Measurements from ENCODE around the gene TBC1D22A. TPM values are rescaled to one million over a fixed set of nuclear protein-coding genes. Genes with fewer than 3 reads are reported as not detected.

The TBC1D22A gene
- total RNA-seq, 4 donors from 2014 or later = 18.8 to 25.2 (median 23.1) TPM

GRCh38 chr22:46959369-46959768 lies 196.9 kb downstream of the TBC1D22A start:
- no peaks in the 10 kb centered on the region for H3K4me1 ChIP-seq
- DNase-seq = no peak
- no peaks in the 10 kb centered on the region for H3K36me3 ChIP-seq
- H3K27ac ChIP-seq = no peak overlapping the region
- H3K9me3 ChIP-seq = no peaks in the 10 kb centered on the region
- intact Hi-C loops (cut with DNase I; ENCODE audit: low total_unique reads) = no loop called here
- TF ChIP-seq POLR2A (IDR thresholded peaks at IDR 0.05) = no peak
- no peak for TF ChIP-seq CTCF (IDR thresholded peaks at IDR 0.05 in 4 of 5, conservative IDR thresholded peaks at IDR 0.05 in 1 of 5)
- H3K4me3 ChIP-seq = no peak overlapping the region
- in situ Hi-C loops (cut with MboI; ENCODE audit: low sequenced_read_pairs in 4 of 4) = no loop called here
- no peaks in the 10 kb centered on the region for H3K27me3 ChIP-seq
- ATAC-seq = no peak

- intact Hi-C loops (cut with DNase I; ENCODE audit: low total_unique reads) (no loop called here), in situ Hi-C loops (cut with MboI; ENCODE audit: low sequenced_read_pairs in 4 of 4) (no loop called here)
- Histone ChIP-seq H3K27me3 (no peaks in the 10 kb centered on the region), H3K9me3 (no peaks in the 10 kb centered on the region), H3K36me3 (no peaks in the 10 kb centered on the region), H3K27ac (no peak overlapping the region), H3K4me1 (no peaks in the 10 kb centered on the region), H3K4me3 (no peak overlapping the region)
- ATAC-seq (no peak), DNase-seq (no peak)
- TF ChIP-seq CTCF (IDR thresholded peaks at IDR 0.05 in 4 of 5, conservative IDR thresholded peaks at IDR 0.05 in 1 of 5) (no peak), POLR2A (IDR thresholded peaks at IDR 0.05) (no peak)
Measured at GRCh38 chr22:46961591-46962295, 199.3 kb downstream of the TBC1D22A start.

- Histone ChIP-seq H3K36me3 (no peaks in the 10 kb centered on the region), H3K4me1 (no peaks in the 10 kb centered on the region), H3K27me3 (no peaks in the 10 kb centered on the region), H3K27ac (no peak overlapping the region), H3K9me3 (no peaks in the 10 kb centered on the region), H3K4me3 (no peak overlapping the region)
- DNase-seq (no peak), ATAC-seq (no peak)
- in situ Hi-C loops (cut with MboI; ENCODE audit: low sequenced_read_pairs in 4 of 4) (no loop called here), intact Hi-C loops (cut with DNase I; ENCODE audit: low total_unique reads) (no loop called here)
- TF ChIP-seq CTCF (IDR thresholded peaks at IDR 0.05 in 4 of 5, conservative IDR thresholded peaks at IDR 0.05 in 1 of 5) (no peak), POLR2A (IDR thresholded peaks at IDR 0.05) (no peak)
Measured at GRCh38 chr22:46962406-46962805, 200.0 kb downstream of the TBC1D22A start.

- Histone ChIP-seq H3K36me3 (no peaks in the 10 kb centered on the region), H3K27me3 (no peaks in the 10 kb centered on the region), H3K4me1 (no peaks in the 10 kb centered on the region), H3K27ac (no peak overlapping the region), H3K9me3 (no peaks in the 10 kb centered on the region), H3K4me3 (no peak overlapping the region)
- DNase-seq (no peak), ATAC-seq (no peak)
- in situ Hi-C loops (cut with MboI; ENCODE audit: low sequenced_read_pairs in 4 of 4) = no loop called here
- TF ChIP-seq POLR2A (IDR thresholded peaks at IDR 0.05) = no peak
- no peak for TF ChIP-seq CTCF (IDR thresholded peaks at IDR 0.05 in 4 of 5, conservative IDR thresholded peaks at IDR 0.05 in 1 of 5)
- intact Hi-C loops (cut with DNase I; ENCODE audit: low total_unique reads) = no loop called here
Measured at GRCh38 chr22:46963672-46964545, 201.5 kb downstream of the TBC1D22A start.

Data from gastrocnemius medialis (tissue), 4 donors.